ENCODE data around the gene CEP85L.

CEP85L gene

DNA sequence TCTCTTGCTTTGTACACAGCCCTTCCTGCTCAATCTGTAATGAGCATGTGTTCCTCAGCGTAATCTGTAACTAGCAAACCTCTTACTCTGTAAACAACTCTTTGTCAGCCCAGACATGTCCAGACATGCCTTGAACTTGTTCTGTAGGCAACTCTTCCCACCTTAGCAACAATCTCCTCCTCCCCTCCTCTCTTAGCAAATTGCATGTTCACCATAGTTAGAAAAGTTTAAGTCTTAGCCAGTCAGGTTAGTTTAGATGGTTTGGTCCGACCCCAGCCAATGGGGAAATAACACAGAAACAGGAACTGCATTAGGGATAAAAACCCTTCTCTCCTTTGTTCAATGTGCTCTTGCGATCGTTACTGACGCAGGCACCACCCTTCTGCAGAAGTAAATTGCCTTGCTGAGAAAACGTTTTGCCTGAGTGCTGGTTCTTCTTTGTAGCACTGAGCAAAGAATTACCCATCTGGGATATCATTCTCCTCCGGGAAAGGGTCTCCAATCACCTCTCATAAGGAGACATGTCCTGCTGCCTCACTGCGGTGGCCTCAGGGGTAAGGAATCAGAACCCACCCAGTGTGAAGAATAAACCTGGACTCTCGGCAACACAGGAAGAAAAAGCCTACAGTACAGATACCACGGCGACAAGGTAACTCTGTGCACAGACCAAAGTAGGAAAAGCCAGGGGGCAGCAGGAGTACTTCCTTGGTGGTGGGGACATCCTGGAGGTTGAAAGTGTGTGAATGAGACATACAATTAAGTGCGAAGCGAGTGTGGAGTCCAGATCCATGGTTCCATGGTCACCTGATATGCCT lies 77.1 kb downstream of the CEP85L start:
- no peak for DNase-seq

DNA sequence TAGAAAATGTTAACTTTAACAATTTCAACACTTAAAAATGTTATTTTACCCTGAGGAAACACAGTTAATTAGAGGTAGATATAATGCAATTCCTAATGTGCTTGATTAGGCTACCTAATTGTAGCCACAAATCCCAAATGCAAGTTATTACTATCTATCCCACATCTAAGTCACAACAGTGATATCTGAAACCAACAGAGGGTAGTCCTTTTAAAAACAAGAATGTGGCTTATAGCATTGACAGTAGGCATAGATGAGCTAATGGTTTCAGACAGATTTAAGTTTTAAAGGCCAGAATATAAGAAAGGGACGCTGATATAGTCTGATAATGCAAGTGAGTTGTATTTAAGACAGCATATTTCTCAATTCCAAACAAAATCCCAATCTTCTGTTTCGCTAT lies 80.3 kb downstream of the CEP85L start:
- DNase-seq, result no peak

DNA sequence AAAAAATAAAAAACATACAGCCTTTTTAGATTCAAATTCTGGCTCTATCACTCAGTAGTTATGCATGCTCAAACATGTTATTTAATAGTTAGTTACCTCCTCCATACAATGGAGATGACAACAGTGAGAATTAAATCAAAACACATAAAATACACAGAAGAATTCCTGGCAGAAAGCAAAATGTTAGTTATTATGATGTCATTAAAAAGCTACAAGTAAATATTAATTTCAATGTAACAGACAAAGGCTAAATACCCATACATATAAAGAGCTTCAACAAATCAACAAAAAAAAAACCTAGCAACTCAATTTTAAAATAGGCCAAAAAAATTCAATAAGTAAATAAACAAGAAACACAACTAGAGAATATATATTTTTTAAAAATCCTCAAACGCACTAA lies 81.9 kb downstream of the CEP85L start:
- DNase-seq, result no peak

DNA sequence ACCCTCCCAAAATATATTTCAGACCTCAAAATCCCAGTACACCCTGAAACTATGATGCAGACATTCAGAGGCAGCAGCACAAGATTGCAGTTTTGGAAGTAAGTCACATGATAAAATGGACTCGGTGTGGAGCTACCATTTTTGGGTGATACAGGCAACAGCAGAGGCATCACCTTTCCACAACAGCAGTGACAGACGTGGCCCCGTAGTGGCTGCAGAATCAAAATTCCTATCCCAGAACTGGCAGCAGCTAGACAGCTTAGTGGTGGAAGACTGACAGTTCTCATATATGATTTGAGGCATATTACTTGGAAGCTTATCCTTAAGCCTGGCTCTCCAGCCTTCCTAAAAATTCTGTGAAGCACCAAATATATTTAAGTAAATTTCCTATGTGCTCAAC lies 83.4 kb downstream of the CEP85L start:
- no peak for DNase-seq

DNA sequence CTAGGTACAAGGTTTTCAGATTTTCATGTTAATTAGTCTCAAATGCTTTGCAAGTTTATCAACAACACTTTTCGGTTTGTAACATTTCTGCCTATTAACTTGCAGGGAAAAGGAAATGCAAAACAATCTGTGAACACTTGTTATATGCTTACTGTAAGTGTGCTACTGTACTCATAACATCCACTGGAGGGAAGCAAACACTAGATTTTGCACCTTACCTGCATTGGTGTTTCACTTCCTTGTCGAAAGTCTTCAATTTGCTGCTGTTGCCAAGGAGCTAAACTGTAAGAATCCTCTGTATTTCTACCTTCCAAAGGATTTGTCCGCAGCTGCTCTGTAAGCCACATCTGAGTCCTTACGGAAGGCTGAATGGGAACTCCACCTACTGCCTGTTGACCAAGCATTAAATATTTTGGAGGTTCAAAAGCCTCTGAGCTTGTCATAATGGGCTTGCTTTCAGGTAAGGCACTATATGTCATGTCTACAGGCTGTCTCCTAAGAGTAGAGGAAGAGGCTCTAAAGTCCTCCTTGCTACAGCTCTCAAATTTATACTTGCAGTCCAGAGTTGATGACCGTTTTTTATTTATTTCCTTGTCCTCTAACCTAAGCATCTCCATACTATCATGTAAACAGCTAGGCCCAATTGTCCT lies 86.0 kb downstream of the CEP85L start:
- DNase-seq, result no peak

DNA sequence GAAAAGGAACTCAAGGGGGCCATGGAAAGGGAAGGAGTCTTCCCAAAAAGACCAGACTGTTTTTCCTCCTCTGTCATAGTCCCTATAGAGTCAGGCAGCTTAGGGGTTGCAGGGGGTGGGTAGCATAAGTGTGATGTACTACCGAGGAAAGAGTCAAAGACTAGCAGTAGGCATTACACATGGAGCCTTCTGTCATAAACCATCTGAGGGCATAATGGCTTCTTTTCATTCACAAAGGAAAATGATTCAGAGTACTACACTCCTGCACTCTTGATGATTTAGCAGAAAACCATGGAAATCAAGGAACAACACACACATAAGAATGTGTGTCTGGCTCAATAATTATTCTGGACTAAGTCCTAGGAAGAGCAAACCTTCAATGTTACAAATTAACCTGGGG lies 88.4 kb downstream of the CEP85L start:
- no peak for DNase-seq

DNA sequence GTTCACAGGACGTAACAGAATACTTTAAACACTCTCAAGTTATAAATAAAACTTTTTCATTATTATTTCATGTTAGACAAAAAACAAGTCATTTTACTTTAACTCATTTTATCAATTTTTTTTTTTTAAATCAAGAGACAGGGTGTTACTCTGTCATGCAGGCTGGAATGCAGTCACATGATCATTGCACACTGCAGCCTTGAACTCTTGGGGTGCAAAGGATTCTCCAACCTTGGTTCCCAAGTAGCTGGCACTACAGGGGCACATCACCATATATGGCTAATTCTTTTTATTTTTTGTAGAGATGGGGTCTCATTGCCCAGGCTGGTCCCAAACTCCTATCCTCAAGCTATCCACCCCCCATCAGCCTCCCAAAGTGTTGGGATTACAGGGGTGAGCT lies 89.1 kb downstream of the CEP85L start:
- no peak for DNase-seq

DNA sequence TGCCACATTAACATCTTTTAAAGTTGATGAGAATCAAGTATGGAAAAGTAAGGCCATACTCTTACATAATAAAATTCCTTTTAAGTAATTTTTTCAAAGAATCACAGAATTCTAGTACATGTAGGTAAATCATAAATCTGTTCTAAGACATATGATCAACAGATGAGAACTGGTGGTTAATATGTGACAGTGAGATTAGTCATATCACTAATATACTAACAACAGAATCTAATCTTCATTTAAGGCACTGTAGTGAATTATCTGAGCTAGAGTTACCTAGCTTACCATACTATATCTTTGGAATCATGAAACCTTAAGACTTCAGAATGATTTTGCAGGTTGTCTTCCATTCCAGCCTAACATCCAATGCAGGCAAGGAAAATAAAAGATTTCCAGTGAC lies 91.7 kb downstream of the CEP85L start:
- DNase-seq, result no peak

DNA sequence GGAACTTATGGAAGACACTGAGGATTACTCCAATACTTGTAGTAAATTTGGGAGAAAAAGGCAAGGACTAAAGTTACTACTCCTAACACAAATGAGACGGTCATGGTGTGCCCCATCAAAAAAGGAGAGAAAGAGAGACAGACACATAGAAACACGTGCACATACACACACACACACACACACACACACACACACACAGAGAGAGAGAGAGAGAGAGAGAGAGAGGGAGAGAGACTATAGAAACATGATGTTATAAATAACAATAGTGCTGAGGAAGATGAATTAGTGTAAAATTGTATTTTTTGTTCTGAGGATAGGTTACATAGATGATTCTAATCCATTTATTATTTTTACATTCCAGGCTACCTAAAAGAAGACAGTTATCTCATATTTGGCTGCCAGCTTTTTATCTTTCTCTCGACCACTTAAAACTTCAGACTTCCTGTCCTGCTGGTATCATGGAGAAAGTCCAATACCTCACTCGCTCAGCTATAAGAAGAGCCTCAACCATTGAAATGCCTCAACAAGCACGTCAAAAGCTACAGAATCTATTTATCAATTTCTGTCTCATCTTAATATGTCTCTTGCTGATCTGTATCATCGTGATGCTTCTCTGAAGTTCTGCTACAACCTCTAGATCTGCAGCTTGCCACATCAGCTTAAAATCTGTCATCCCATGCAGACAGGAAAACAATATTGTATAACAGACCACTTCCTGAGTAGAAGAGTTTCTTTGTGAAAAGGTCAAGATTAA lies 92.8 kb downstream of the CEP85L start:
- DNase-seq, result peak; percentile 6

DNA sequence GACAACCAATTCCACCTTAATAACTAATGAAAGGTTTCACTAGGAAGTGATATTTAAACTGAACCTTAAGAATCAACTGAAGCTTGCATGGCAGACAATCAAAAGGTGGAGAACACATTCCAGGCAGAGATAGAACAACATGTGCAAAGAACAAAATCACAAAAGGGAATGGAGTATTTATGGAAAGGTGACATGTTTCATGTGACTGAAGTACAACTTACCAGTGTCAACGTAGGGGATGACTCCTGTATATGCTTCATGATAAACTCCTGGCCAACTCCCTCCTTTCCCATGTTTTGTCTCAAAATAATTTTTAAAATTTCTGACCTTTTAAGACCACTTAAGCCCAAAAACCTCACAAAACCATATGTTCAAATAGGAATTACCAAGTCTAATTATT lies 96.7 kb downstream of the CEP85L start:
- no peak for DNase-seq

DNA sequence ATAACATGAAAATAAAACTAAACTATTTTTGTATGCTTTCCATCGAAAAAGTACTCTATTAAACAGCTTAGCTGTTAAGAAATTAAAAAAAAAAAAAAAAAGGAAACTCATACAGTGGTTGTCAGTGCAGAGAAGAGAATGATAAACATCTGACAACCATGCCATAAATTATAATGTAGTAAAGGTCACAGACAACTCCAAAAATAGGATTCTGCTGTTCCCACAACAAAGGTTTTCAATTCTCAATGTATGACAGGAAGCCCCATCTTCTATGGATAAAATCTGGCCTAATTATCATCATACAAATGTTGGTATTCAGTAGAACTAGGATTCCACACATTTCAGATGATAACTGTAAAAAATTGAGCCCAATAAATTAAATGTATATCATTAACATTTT lies 98.3 kb downstream of the CEP85L start:
- no peak for DNase-seq

DNA sequence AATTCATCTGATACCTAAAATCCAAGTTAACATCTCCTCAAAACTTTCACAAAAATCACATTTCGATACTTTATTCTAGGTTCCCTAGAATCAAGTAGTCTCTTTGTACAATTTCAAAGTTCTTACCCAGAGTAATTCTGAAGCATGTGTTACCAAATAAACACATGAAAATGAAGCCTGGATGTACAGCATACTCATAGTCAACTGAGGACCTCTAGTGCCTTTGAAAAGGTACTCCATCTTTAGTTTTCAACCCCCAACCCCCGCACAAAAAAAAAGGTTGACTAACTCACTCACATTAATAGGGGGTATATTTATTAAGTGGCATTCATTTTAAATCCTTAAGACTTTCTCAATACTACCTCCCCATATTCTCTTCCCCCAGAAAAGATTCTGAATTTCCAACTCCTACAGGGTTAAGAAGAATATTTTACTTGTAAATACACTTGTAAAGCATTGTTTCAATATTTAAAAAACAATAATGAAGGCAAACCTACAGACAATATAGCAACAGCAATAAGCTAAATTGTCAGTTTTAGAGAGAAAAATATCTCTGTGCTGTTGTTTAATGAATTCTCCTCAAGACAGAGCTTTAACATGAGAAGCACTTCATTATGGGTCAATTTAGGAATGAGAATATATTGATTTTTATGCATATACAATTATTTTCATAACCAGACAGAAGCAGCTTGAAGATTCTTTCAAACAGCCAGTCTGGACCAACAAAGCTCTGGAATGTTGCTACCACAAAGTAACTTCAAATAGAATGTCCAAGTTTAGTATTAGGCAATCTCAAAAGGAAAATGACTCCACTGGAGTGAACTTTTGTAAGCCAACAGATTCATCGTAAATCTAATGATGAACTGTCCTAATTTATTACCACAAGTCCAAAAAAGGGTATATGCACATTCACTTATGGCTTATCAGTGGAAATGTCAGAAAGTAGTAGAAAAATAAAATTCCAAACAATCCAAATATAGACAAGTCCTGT lies 100.0 kb downstream of the CEP85L start:
- DNase-seq, result no peak

DNA sequence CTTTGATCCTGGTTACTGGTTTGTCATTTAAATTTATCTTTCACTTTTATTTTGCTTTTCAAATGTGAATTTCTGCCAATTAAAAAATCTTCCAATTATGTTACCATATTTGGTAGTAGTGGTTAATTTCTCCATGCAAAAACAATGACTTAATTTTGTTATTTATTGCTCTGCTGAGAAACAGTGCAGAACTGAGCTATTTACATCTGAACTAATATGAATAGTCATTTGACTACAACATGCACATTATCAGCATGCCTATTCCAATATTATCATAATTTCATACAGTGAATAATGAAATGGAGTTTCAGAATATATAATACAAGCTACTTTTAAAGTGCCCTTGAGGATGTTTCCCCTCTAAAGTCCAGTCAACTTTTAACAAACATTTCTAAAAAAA lies 102.8 kb downstream of the CEP85L start:
- no peak for DNase-seq

DNA sequence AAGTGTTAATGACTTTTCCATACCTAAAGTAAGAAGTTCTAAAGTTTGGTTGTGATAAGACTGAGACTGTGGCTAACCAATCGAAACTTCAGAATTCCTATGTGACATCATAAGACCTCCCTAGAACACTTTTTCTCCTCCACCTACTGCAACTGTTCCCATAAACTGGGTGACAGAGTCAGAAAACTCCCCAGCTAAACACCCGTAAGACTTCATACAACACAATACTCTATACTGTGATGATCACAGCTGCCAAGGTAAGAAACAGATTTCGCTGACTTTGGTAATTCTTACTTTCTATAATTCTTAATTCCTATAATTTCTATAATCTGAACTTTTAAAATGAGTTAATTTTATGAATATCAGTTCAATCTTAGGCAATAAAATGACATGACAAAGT lies 103.3 kb downstream of the CEP85L start, which contains the start of gene PLN:
PLN (plus strand) TSS at position 161 of the 400 bp plus-strand sequence. CDS start 10,626 bp downstream, outside the sequence.
- DNase-seq, result no peak

DNA sequence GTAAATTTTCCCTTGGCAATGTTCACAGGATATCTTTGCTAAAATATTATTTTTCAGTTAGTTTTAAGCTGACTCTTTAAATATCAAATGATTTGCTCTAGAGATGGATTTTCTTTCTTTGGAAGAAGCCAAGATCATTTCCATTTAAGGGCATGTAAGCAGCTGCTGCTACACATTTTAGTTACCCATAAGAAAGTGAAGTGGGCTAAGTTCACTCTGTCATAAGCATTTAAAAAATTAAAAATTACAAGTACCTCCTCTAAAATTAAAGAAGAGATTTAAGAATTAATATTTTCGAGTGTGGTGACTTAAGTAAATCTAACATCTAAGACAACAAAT lies 104.5 kb downstream of the CEP85L start:
- DNase-seq, result no peak

DNA sequence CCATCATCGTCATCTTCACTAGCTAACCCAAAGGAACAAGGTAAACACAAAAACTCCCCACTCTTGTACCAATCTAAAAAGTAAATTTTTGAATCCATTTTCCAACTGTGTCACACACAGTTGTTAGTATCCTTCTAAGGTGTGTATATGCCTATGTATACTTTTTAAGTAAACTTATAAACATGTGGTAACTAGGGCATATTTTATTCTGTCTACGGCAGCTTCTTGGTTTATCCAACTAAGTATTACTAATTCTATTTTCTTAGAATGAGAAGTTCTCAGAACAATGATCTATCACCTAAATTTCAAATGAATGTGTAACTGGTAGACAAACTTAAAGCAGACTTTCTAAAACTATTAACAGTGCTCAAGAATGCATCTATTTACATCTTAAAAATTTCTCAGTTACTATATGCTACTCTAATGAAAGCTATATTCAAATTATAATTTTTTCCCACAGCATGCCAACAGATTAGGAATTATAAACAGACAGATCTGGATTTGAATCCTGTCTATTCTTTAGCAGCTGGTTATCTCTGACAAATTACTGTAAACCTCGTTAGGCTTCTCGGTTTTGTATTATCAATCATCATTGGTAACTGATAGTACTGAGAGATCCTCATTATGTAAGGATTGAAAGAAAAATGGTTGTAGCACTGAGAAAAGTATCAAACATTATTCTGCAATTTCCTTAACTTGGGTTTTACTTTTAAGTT lies 105.1 kb downstream of the CEP85L start:
- DNase-seq, result no peak

DNA sequence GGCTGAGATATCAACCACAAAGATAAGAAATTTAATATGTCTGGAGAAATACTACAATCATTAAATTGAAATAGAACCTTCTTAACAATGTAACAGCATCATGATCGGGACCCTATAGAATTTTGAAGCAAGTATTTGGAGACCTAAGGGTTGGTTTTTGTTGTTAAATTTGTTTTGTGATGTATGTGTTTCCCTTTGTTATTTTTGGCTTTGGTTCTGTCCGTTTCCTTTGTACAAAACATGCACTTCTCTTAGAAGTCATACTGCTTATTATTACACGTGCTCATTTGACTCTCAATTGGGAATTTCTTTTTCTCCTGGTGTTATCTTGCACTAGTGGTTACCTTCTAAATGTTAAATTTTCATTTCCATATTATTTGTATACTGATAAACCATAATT lies 107.3 kb downstream of the CEP85L start:
- DNase-seq, result no peak

DNA sequence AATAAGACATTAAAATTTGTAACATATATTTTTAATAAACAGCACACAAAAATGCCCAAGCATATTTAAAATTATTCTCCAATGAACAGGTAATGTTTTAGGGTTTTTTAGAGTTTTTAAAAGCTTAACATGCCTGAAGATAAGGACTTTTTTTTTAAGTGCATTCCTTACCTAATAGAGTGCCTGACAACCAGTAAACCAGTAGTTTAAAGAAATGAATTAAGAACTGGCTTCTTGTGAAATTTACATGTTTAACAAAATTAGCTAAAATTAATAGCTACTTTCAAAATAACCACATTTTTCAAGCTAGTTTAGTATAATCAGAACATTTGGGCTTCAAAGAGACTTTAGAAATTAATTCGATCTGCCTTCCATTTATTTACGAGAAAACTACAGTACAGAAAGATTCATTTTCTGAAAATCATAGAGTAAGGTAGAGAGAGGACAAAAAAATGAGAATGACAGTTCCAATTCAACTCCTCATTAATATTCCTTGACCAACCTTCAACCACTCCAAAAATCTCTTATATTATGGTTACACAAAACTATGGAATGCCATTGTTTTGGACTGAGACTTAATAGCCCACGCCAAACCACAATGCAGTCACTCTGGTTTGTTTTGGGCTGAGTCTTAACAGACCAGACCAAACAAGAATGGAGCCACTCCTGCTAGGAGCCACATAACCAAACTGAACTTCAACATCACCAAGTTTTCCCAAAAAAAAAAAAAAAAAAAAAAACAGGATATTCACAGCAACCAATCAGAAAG lies 109.0 kb downstream of the CEP85L start:
- no peak for DNase-seq

DNA sequence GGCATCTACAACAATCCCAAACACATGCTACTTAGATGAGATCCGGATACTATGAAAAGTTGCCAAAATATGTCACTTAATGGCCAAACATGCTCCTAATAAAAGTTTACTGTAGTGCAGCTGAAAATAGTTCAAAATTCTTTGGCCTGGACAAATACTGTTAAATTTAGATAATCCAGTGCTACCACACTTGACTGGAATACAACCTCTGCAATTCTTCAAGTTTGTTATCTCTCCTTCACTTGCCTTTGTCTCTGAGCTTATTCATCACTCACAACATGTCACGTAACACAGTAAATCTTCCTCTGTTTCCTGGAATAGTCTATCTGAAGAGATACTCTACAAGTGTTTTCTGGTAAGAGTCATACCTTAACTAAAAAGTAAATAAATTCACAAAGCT lies 113.8 kb downstream of the CEP85L start:
- no peak for DNase-seq

DNA sequence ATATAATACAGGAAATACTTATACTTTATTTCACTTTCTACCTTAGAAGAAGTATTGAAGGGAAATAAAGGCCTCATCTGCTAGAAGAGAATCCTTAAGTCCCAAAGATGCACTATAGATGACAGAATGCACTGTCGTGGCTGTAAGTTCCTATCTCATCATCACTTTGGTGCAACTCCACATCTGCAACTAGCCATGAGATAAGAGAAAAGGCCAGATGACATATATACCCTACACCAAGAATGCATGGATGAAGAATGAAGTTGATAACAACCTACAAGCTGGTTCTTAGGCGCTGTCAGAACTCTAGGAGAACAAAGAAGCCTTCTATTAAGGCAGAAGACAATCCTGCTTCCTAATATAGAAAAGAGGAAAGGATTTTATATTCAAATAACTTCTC lies 114.9 kb downstream of the CEP85L start:
- DNase-seq, result no peak

DNA sequence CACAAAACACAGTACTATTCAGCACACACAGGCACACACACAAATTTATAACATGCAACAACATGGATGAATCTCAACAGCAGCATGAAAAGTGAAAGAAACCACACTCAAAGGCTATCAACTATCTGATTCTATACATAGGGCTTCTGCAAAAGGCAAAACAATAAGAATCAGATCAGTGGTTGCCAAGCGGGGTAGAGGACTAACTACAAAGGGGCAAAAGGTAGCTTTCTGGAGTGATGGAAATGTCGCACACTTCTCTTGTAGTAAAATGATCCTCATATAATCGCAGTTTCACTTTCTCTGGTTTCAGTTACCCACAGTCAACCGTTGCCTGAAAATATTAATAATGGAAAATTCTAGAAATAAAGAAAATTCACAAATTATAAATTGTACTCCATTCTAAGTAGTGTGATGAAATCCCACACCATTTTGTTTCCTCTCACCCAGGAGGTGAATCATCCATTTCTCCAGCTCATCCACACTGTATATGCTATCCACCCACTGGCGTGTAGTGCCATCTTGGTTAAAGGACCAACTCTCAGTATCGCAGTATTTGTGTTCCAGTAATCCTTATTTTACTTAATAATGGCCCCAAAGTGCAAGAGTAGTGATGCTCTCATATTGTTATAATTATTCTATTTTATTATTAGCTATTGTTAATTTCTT lies 116.1 kb downstream of the CEP85L start:
- DNase-seq, result no peak
